Natural killer cell (primary cell): ENCODE data around the gene STK24. TPM values are rescaled to one million over a fixed set of nuclear protein-coding genes. Genes with fewer than 3 reads are reported as not detected.

Experiments
- ATAC-seq, 3 donors: fragments of 150-1000 bp in 2 of 3; fragments of 200-7000 bp in 1 of 3; cut with Tn5 transposase; 1 replicate in 1 of 3; 2 replicates in 2 of 3; pipeline ENCODE4 v1.10.0; 2021; ENCODE audit warnings: mild to moderate bottlenecking in 2 of 3, moderate library complexity in 2 of 3
- DNase-seq, 2 donors: peaks; one replicate each; pipeline versions ENCODE4 v3.0.0 to v3.0.0-alpha.2; 2013 to 2021; ENCODE audit warnings: mixed read lengths in 1 of 2
- H3K27ac ChIP-seq: one replicate; pipeline ENCODE4 v1.5.1; 2013; ENCODE audit warnings: mild to moderate bottlenecking, low read length
- H3K27me3 ChIP-seq: one replicate; pipeline ENCODE4 v1.6.1; 2013; ENCODE audit warnings: low read length; ENCODE audit not compliant: control insufficient read depth, insufficient read depth
- H3K36me3 ChIP-seq: one replicate; pipeline ENCODE4 v1.6.1; 2013; ENCODE audit warnings: low read length; ENCODE audit not compliant: control insufficient read depth, insufficient read depth
- H3K4me1 ChIP-seq: one replicate; pipeline ENCODE4 v1.6.1; 2013; ENCODE audit warnings: low read length; ENCODE audit not compliant: control insufficient read depth, insufficient read depth
- H3K4me3 ChIP-seq: one replicate; pipeline ENCODE4 v1.5.1; 2013; ENCODE audit warnings: low read length
- H3K9me3 ChIP-seq: one replicate; pipeline ENCODE4 v1.6.1; 2013; ENCODE audit warnings: low read length; ENCODE audit not compliant: control insufficient read depth, insufficient read depth
- H3K27ac Mint-ChIP-seq, 2 donors: one replicate each; pipeline ENCODE4 v1.8.0; 2022; ENCODE audit warnings: mild to moderate bottlenecking in 2 of 2, mixed read lengths in 2 of 2, moderate library complexity in 1 of 2
- H3K27me3 Mint-ChIP-seq, 2 donors: one replicate each; pipeline ENCODE4 v1.8.0; 2022; ENCODE audit warnings: low read depth in 2 of 2, mixed read lengths in 2 of 2
- H3K36me3 Mint-ChIP-seq: one replicate; pipeline ENCODE4 v1.8.0; 2022; ENCODE audit warnings: mixed read lengths
- H3K4me1 Mint-ChIP-seq, 2 donors: one replicate each; pipeline ENCODE4 v1.8.0; 2022; ENCODE audit warnings: mixed read lengths in 2 of 2
- H3K4me3 Mint-ChIP-seq: one replicate; pipeline ENCODE4 v1.8.0; 2022; ENCODE audit warnings: mild to moderate bottlenecking, moderate library complexity, mixed read lengths
- H3K9me3 Mint-ChIP-seq, 2 donors: one replicate each; pipeline ENCODE4 v1.8.0; 2022; ENCODE audit warnings: mixed read lengths in 2 of 2
- WGBS: methylation state at CpG from one replicate; pipeline ENCODE4 v1.1.7; 2013; ENCODE audit warnings: missing lambda C conversion rate; ENCODE audit not compliant: insufficient coverage; 5-methylcytosine and 5-hydroxymethylcytosine counted together
- intact Hi-C: fragments of 100-400 bp; cut with micrococcal nuclease; formaldehyde crosslinking; loops from one replicate; pipeline ENCODE4 v1.14.2; 2022
- total RNA-seq, 4 donors: library from RNA; stranded (reverse); fragments of 120-200 nt in 1 of 4; gene quantifications; one replicate each; pipeline versions ENCODE4 v1.2.3 to v1.2.4, GENCODE V29; 2013 to 2022
- TF ChIP-seq, protein P1 (sequence below): fragments of 200-600 bp; IDR thresholded peaks from one replicate; pipeline ENCODE4 v1.8.0; 2022; ENCODE audit warnings: antibody characterized with exemption

The STK24 gene
- total RNA-seq, 3 donors from 2014 or later (not counting 1 experiment from before 2014, with no cell fraction given), result 64.5 to 78.4 (median 70.4) TPM

DNA sequence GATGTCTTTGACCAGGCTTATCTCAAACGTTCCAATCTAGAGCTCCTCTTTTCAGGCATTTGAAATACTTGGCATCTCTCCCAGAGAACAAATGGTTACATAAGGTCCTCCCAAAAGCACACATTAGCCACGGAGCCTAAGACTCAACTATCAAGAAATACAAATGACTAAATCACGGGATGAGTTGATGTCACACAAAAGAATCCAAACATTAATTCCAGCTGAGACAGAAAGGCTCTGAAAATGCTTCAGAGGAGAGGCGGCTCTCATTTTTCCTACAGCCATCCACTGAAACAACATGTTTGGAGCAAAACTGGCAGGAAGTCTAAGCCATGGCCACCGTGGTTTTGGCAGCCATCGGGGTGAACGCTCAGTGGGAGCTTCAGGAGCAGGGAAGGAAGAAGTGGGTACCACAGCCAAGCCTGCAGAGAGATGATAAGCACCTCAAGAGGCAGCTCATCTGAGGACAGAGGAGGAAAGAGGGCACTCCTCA, 122.5 kb downstream of the STK24 start:
- no peaks in the 10 kb centered on the region for H3K4me1 ChIP-seq
- no peak overlapping the region for H3K27ac ChIP-seq
- peaks cover 13 to 14% of the 10 kb centered on the region in 2 donors for H3K4me1 Mint-ChIP-seq
- H3K36me3 Mint-ChIP-seq, result no peaks in the 10 kb centered on the region
- 46% methylated on average over 7 of the region's 7 CpGs for whole genome bisulfite sequencing
- TF ChIP-seq, protein P1, sequence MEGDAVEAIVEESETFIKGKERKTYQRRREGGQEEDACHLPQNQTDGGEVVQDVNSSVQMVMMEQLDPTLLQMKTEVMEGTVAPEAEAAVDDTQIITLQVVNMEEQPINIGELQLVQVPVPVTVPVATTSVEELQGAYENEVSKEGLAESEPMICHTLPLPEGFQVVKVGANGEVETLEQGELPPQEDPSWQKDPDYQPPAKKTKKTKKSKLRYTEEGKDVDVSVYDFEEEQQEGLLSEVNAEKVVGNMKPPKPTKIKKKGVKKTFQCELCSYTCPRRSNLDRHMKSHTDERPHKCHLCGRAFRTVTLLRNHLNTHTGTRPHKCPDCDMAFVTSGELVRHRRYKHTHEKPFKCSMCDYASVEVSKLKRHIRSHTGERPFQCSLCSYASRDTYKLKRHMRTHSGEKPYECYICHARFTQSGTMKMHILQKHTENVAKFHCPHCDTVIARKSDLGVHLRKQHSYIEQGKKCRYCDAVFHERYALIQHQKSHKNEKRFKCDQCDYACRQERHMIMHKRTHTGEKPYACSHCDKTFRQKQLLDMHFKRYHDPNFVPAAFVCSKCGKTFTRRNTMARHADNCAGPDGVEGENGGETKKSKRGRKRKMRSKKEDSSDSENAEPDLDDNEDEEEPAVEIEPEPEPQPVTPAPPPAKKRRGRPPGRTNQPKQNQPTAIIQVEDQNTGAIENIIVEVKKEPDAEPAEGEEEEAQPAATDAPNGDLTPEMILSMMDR, result no peak
- H3K27ac Mint-ChIP-seq, result no peak overlapping the region
- no peaks in the 10 kb centered on the region for H3K27me3 Mint-ChIP-seq
- intact Hi-C loops, result no loop called here
- H3K27me3 ChIP-seq, result no peaks in the 10 kb centered on the region
- DNase-seq (no peak), ATAC-seq (no peak)
- H3K9me3 Mint-ChIP-seq, result no peaks in the 10 kb centered on the region
- no peak overlapping the region for H3K4me3 Mint-ChIP-seq
- H3K9me3 ChIP-seq, result no peaks in the 10 kb centered on the region
- H3K36me3 ChIP-seq, result peaks cover 64% of the 10 kb centered on the region
- H3K4me3 ChIP-seq, result no peak overlapping the region

- no peaks in the 10 kb centered on the region for H3K36me3 Mint-ChIP-seq
Measured at GRCh38 chr13:98452851-98453843, 123.8 kb downstream of the STK24 start.

DNA sequence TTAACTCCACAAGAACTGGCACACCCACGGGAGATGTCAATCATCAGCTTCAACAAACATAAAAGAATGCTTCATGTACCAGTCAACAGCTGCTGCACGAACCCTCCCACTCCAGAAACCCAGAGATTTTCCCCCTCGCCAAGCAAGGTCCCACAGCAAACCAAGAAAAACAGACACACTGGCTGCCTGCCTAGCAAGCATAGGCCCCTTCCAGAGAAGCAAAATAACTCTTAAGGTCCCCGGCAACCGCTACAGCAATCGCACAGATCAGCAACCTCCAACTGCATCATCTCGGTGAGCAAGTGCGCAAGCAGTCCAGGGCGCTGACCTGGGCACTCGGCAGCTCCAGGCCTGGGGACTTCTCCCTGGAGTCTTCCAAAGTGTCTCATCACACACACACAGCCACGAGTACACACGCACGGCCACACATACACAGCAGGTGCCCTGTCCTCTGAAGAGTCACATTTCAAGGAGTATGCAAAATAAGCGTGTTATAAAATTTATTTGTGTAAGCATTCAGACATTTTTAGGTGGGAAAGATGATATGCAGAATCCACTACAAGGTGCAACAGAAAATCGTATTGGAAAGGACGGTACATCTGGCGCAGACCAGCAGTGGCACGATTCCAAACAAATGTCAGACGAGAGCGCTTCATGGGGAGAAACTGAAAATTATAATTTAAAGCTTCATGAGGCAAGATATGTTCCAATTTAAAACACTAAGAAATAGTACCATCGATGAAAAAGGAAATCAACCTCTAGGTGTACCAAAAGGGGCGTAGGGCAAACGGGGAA, 125.0 kb downstream of the STK24 start:
- Mint-ChIP-seq H3K27ac (peak overlapping the region in 1 of 2 donors; percentile 29), H3K9me3 (no peaks in the 10 kb centered on the region), H3K4me1 (peaks cover 13 to 14% of the 10 kb centered on the region in 2 donors), H3K36me3 (no peaks in the 10 kb centered on the region), H3K27me3 (no peaks in the 10 kb centered on the region), H3K4me3 (no peak overlapping the region)
- Histone ChIP-seq H3K4me3 (no peak overlapping the region), H3K4me1 (no peaks in the 10 kb centered on the region), H3K36me3 (peaks cover 43% of the 10 kb centered on the region), H3K9me3 (no peaks in the 10 kb centered on the region), H3K27me3 (no peaks in the 10 kb centered on the region), H3K27ac (no peak overlapping the region)
- intact Hi-C loops, result no loop called here
- ATAC-seq, result no peak
- no peak for DNase-seq
- 95% methylated on average over 21 of the region's 23 CpGs for WGBS
- TF ChIP-seq, protein P1, result no peak

More at GRCh38 chr13:98452851-98453843, 123.8 kb downstream of the STK24 start:
- Histone ChIP-seq H3K36me3 (peaks cover 52% of the 10 kb centered on the region), H3K27me3 (no peaks in the 10 kb centered on the region), H3K4me3 (no peak overlapping the region), H3K27ac (no peak overlapping the region), H3K4me1 (no peaks in the 10 kb centered on the region), H3K9me3 (no peaks in the 10 kb centered on the region)
- H3K27me3 Mint-ChIP-seq, result no peaks in the 10 kb centered on the region
- TF ChIP-seq, protein P1, result no peak
- WGBS, result 98% methylated on average over 15 of the region's 15 CpGs
- DNase-seq (no peak), ATAC-seq (no peak)
- H3K9me3 Mint-ChIP-seq, result no peaks in the 10 kb centered on the region
- no peak overlapping the region for H3K4me3 Mint-ChIP-seq
- H3K4me1 Mint-ChIP-seq, result peaks cover 13 to 14% of the 10 kb centered on the region in 2 donors
- intact Hi-C loops, result no loop called here
- H3K27ac Mint-ChIP-seq, result no peak overlapping the region
